Measurements from ENCODE around the gene ADCY3. TPM values are rescaled to one million over a fixed set of nuclear protein-coding genes. Genes with fewer than 3 reads are reported as not detected.

The ADCY3 gene
- total RNA-seq, 1 experiment from 2014 or later = 75.6 TPM

DNA sequence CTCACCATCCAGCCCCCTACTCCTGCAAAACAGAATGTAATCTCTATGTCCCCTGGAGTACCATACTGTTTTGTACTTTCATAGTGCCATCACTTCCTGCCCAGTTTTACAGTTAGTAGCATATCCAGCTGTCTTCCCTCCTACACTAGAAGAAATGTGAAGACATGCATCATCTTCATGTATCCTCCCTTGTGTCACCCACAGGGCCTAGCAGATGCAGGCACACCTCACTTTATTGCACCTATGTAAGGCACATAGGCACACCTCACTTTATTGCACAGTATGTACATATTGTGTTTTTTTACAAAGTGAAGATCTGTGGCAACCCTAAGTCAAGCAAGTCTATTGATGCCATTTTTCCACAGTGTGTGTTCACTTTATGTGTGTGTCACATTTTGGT, 39.7 kb upstream of the ADCY3 start:
- ChIA-PET CTCF (no interaction called here), POLR2A (no interaction called here)
- H3K27ac Mint-ChIP-seq (ENCODE audit: unreplicated experiment) = no peak overlapping the region
- intact Hi-C loops (cut with micrococcal nuclease; ENCODE audit: unreplicated experiment) = no loop called here
- H3K36me3 Mint-ChIP-seq (ENCODE audit: insufficient read depth, unreplicated experiment) = peaks cover 29% of the 10 kb centered on the region
- Histone ChIP-seq H3K36me3 (ENCODE audit: control insufficient read depth, insufficient read depth, low read length) (peaks cover 2% of the 10 kb centered on the region; the same call in 1 of the 2 replicates), H3K4me1 (no peaks in the 10 kb centered on the region), H3K27me3 (replicated peaks; ENCODE audit: control insufficient read depth, insufficient read depth, low read length) (no peaks in the 10 kb centered on the region), H3K4me3 (ENCODE audit: low read depth, low read length) (no peak overlapping the region), H3K9me3 (peaks cover 7% of the 10 kb centered on the region; the same call in 1 of the 2 replicates)
- peaks cover 8% of the 10 kb centered on the region for H3K9me3 Mint-ChIP-seq (ENCODE audit: unreplicated experiment)
- H3K27me3 Mint-ChIP-seq (ENCODE audit: insufficient read depth, unreplicated experiment) = no peaks in the 10 kb centered on the region
- no peak for DNase-seq
- no peak for TF ChIP-seq CTCF (IDR thresholded peaks at IDR 0.05; ENCODE audit: insufficient read depth in 1 of 2, low read depth in 1 of 2, low read length in 1 of 2, severe bottlenecking in 1 of 2, unreplicated experiment in 1 of 2)
- BruUV-seq (replicated peaks) = no TSS peak
- H3K4me3 Mint-ChIP-seq (ENCODE audit: unreplicated experiment) = no peak overlapping the region
- no peaks in the 10 kb centered on the region for H3K4me1 Mint-ChIP-seq (ENCODE audit: low read depth, unreplicated experiment)

- TF ChIP-seq CTCF (IDR thresholded peaks at IDR 0.05; ENCODE audit: insufficient read depth in 1 of 2, low read depth in 1 of 2, low read length in 1 of 2, severe bottlenecking in 1 of 2, unreplicated experiment in 1 of 2) = no peak
- Histone ChIP-seq H3K27me3 (replicated peaks; ENCODE audit: control insufficient read depth, insufficient read depth, low read length) (no peaks in the 10 kb centered on the region), H3K4me3 (ENCODE audit: low read depth, low read length) (no peak overlapping the region), H3K9me3 (peaks cover 7% of the 10 kb centered on the region; the same call in 1 of the 2 replicates), H3K36me3 (ENCODE audit: control insufficient read depth, insufficient read depth, low read length) (peaks cover 2% of the 10 kb centered on the region; the same call in 1 of the 2 replicates), H3K4me1 (no peaks in the 10 kb centered on the region)
- H3K27me3 Mint-ChIP-seq (ENCODE audit: insufficient read depth, unreplicated experiment) = no peaks in the 10 kb centered on the region
- ChIA-PET CTCF (no interaction called here), POLR2A (no interaction called here)
- intact Hi-C loops (cut with micrococcal nuclease; ENCODE audit: unreplicated experiment) = no loop called here
- H3K4me3 Mint-ChIP-seq (ENCODE audit: unreplicated experiment) = no peak overlapping the region
- BruUV-seq (replicated peaks) = no TSS peak
- H3K4me1 Mint-ChIP-seq (ENCODE audit: low read depth, unreplicated experiment) = no peaks in the 10 kb centered on the region
- no peak overlapping the region for H3K27ac Mint-ChIP-seq (ENCODE audit: unreplicated experiment)
- peaks cover 33% of the 10 kb centered on the region for H3K36me3 Mint-ChIP-seq (ENCODE audit: insufficient read depth, unreplicated experiment)
- peaks cover 8% of the 10 kb centered on the region for H3K9me3 Mint-ChIP-seq (ENCODE audit: unreplicated experiment)
- no peak for DNase-seq
Measured at GRCh38 chr2:24958411-24958935, 38.4 kb upstream of the ADCY3 start.

- TF ChIP-seq CTCF (IDR thresholded peaks at IDR 0.05; ENCODE audit: insufficient read depth in 1 of 2, low read depth in 1 of 2, low read length in 1 of 2, severe bottlenecking in 1 of 2, unreplicated experiment in 1 of 2) = no peak
- POLR2A ChIA-PET = no interaction called here
- H3K27ac Mint-ChIP-seq (ENCODE audit: unreplicated experiment) = no peak overlapping the region
- H3K36me3 ChIP-seq (ENCODE audit: control insufficient read depth, insufficient read depth, low read length) = peaks cover 2% of the 10 kb centered on the region; the same call in 1 of the 2 replicates
- CTCF ChIA-PET = no interaction called here
- peaks cover 7% of the 10 kb centered on the region; the same call in 1 of the 2 replicates for H3K9me3 ChIP-seq
- H3K36me3 Mint-ChIP-seq (ENCODE audit: insufficient read depth, unreplicated experiment) = peaks cover 33% of the 10 kb centered on the region
- H3K4me3 ChIP-seq (ENCODE audit: low read depth, low read length) = no peak overlapping the region
- H3K27me3 Mint-ChIP-seq (ENCODE audit: insufficient read depth, unreplicated experiment) = no peaks in the 10 kb centered on the region
- BruUV-seq (replicated peaks) = no TSS peak
- DNase-seq = no peak
- H3K4me1 Mint-ChIP-seq (ENCODE audit: low read depth, unreplicated experiment) = no peaks in the 10 kb centered on the region
- intact Hi-C loops (cut with micrococcal nuclease; ENCODE audit: unreplicated experiment) = no loop called here
- H3K9me3 Mint-ChIP-seq (ENCODE audit: unreplicated experiment) = peaks cover 8% of the 10 kb centered on the region
- H3K4me3 Mint-ChIP-seq (ENCODE audit: unreplicated experiment) = no peak overlapping the region
- no peaks in the 10 kb centered on the region for H3K4me1 ChIP-seq
- no peaks in the 10 kb centered on the region for H3K27me3 ChIP-seq (replicated peaks; ENCODE audit: control insufficient read depth, insufficient read depth, low read length)
Measured at GRCh38 chr2:24957976-24958375, 37.9 kb upstream of the ADCY3 start.
